Measurements from ENCODE around the gene CHRNA10.

- TF ChIP-seq CTCF (IDR thresholded peaks at IDR 0.05), result no peak
- no peak for TF ChIP-seq GABPA (IDR thresholded peaks at IDR 0.05; ENCODE audit: low read depth)
- TF ChIP-seq EP300 (IDR thresholded peaks at IDR 0.05; ENCODE audit: borderline replicate concordance in 1 of 2, low read depth in 1 of 2, low read length in 1 of 2), result no peak
Measured at GRCh38 chr11:3626250-3626960, 44.8 kb downstream of the CHRNA10 start.

All from SK-N-SH (cell line).